DMS 273 (cell line): ENCODE data around the gene MSI2.

Experiments used
- DNase-seq: peaks from one replicate; lab custom pipeline; 2025; ENCODE audit not compliant: unreplicated experiment; lab: John Stamatoyannopoulos, UW

Gene MSI2

GRCh38 chr17:57626520-57627210 is 370.3 kb downstream of the MSI2 start:
- DNase-seq = no peak

- DNase-seq = no peak
These were observed 371.3 kb downstream of the MSI2 start for GRCh38 chr17:57627591-57627990.

GRCh38 chr17:57628421-57628820 is 372.1 kb downstream of the MSI2 start:
- DNase-seq = no peak

- DNase-seq = no peak
These were observed 373.1 kb downstream of the MSI2 start for GRCh38 chr17:57629470-57629869.

- DNase-seq = no peak
These were observed 373.6 kb downstream of the MSI2 start for GRCh38 chr17:57629886-57630285.

- no peak for DNase-seq
These were observed 374.4 kb downstream of the MSI2 start for GRCh38 chr17:57630736-57631135.

- no peak for DNase-seq
These were observed 375.5 kb downstream of the MSI2 start for GRCh38 chr17:57631871-57632270.

- DNase-seq = no peak
These were observed 376.0 kb downstream of the MSI2 start for GRCh38 chr17:57632294-57632693.

- no peak for DNase-seq
These were observed 376.9 kb downstream of the MSI2 start for GRCh38 chr17:57633236-57633635.

- peak; percentile 45 for DNase-seq
These were observed 378.6 kb downstream of the MSI2 start for GRCh38 chr17:57634713-57635465.

GRCh38 chr17:57636274-57636673 is 380.0 kb downstream of the MSI2 start:
- DNase-seq = peak; percentile 71

GRCh38 chr17:57636985-57637665 is 380.8 kb downstream of the MSI2 start:
- peak; percentile 95 for DNase-seq

GRCh38 chr17:57637666-57638010 is 381.3 kb downstream of the MSI2 start:
- no peak for DNase-seq

GRCh38 chr17:57638284-57638683 is 382.0 kb downstream of the MSI2 start:
- DNase-seq = no peak

GRCh38 chr17:57639381-57639780 is 383.1 kb downstream of the MSI2 start:
- DNase-seq = peak; percentile 29

GRCh38 chr17:57640079-57640478 is 383.8 kb downstream of the MSI2 start:
- DNase-seq = no peak

- no peak for DNase-seq
These were observed 385.4 kb downstream of the MSI2 start for GRCh38 chr17:57641761-57642160.

- DNase-seq = no peak
These were observed 386.7 kb downstream of the MSI2 start for GRCh38 chr17:57643062-57643461.

- peak; percentile 38 for DNase-seq
These were observed 388.0 kb downstream of the MSI2 start for GRCh38 chr17:57644326-57644725.

GRCh38 chr17:57645950-57646665 is 389.8 kb downstream of the MSI2 start:
- DNase-seq = no peak

GRCh38 chr17:57648720-57649119 is 392.4 kb downstream of the MSI2 start:
- no peak for DNase-seq
